Body of pancreas (tissue), 4 donors: ENCODE data around the gene LRIG1. TPM values are rescaled to one million over a fixed set of nuclear protein-coding genes. Genes with fewer than 3 reads are reported as not detected.

Experiments used
- ATAC-seq: fragments of 150-250 bp; one replicate; pipeline ENCODE4 v1.9.1; 2016
- DNase-seq, 4 donors: peaks; one replicate each; pipeline ENCODE4 v3.0.0-alpha.2; 2019
- H3K27ac ChIP-seq, 4 donors: fragments of 200-600 bp; sonication (generic); 1 replicate in 3 of 4; 2 replicates in 1 of 4; pipeline versions ENCODE4 v1.5.1 to v1.6.1; 2016 to 2019; ENCODE audit warnings: mild to moderate bottlenecking in 1 of 4, mixed read lengths in 1 of 4, moderate library complexity in 1 of 4
- H3K27me3 ChIP-seq, 2 donors: fragments of 200-600 bp; sonication (generic); one replicate each; pipeline ENCODE4 v1.6.0; 2016; ENCODE audit warnings: mild to moderate bottlenecking in 1 of 2
- H3K36me3 ChIP-seq, 2 donors: fragments of 200-600 bp; sonication (generic); replicated peaks in 1 of 2; 2 replicates each; pipeline ENCODE4 v1.5.1; 2016; ENCODE audit warnings: low read depth in 2 of 2; ENCODE audit not compliant: insufficient read depth in 1 of 2
- H3K4me1 ChIP-seq: fragments of 200-600 bp; sonication (generic); one replicate; pipeline ENCODE4 v1.6.0; 2016
- H3K4me3 ChIP-seq, 2 donors: fragments of 200-600 bp; sonication (generic); 1 replicate in 1 of 2; 2 replicates in 1 of 2; pipeline ENCODE4 v1.5.1; 2016 to 2019
- H3K9me3 ChIP-seq, 3 donors: fragments of 200-600 bp; sonication (generic); 1 replicate in 2 of 3; 2 replicates in 1 of 3; pipeline ENCODE4 v1.5.1; 2016
- CTCF ChIP-seq, 7 experiments: fragments of 450-650 bp in 4 of 7; fragments of 200-600 bp in 3 of 7; sonication (generic) in 3 of 7; IDR thresholded peaks; one replicate each; pipeline ENCODE4 v1.5.1; 2016 to 2019; ENCODE audit warnings: antibody characterized with exemption in 7 of 7
- POLR2A ChIP-seq, 3 donors: fragments of 450-650 bp; IDR thresholded peaks; one replicate each; pipeline ENCODE4 v1.6.1; 2016; ENCODE audit warnings: antibody characterized with exemption in 3 of 3, mild to moderate bottlenecking in 2 of 3
- WGBS, 2 donors: methylation state at CpG; one replicate each; pipeline ENCODE4 v1.1.5; 2017; 5-methylcytosine and 5-hydroxymethylcytosine counted together
- intact Hi-C: fragments of 100-400 bp; cut with DNase I; formaldehyde crosslinking; loops from one replicate; pipeline ENCODE4 v1.15.1; 2023
- total RNA-seq, 2 donors: library from RNA; depleted of rRNA; stranded (reverse); fragments of >200 nt; gene quantifications; one replicate each; pipeline ENCODE4 v1.1.0, GENCODE V29; 2016

LRIG1 gene
- total RNA-seq, 2 donors from 2014 or later, result 111 to 114 TPM

- H3K27me3 ChIP-seq, result no peaks in the 10 kb centered on the region
- intact Hi-C loops, result no loop called here
- ATAC-seq, result no peak
- peaks cover 85% of the 10 kb centered on the region for H3K4me1 ChIP-seq
- H3K4me3 ChIP-seq, result no peak overlapping the region
- 72 to 73% methylated on average over 11 of the region's 11 CpGs for WGBS, 2 donors
- peak overlapping the region in 2 of 4 donors; percentile 79 to 85 for H3K27ac ChIP-seq
- H3K9me3 ChIP-seq, result no peaks in the 10 kb centered on the region
- no peaks in the 10 kb centered on the region for H3K36me3 ChIP-seq
- no peak for DNase-seq
- TF ChIP-seq POLR2A (IDR thresholded peaks at IDR 0.05) (no peak), CTCF (IDR thresholded peaks at IDR 0.05) (no peak)
These were observed 68.6 kb downstream of the LRIG1 start for GRCh38 chr3:66432041-66432766.

GRCh38 chr3:66431494-66431893 lies 69.3 kb downstream of the LRIG1 start:
- intact Hi-C loops, result no loop called here
- Histone ChIP-seq H3K9me3 (no peaks in the 10 kb centered on the region), H3K36me3 (no peaks in the 10 kb centered on the region), H3K27me3 (no peaks in the 10 kb centered on the region), H3K27ac (peak overlapping the region; percentile 21 to 85 (median 77)), H3K4me3 (no peak overlapping the region), H3K4me1 (peaks cover 85% of the 10 kb centered on the region)
- TF ChIP-seq CTCF (IDR thresholded peaks at IDR 0.05) (no peak), POLR2A (IDR thresholded peaks at IDR 0.05) (no peak)
- ATAC-seq, result no peak
- 81 to 96% methylated on average over 3 of the region's 3 CpGs for WGBS, 2 donors
- no peak for DNase-seq

GRCh38 chr3:66430876-66431275 lies 69.9 kb downstream of the LRIG1 start:
- ATAC-seq (no peak), DNase-seq (no peak)
- Histone ChIP-seq H3K9me3 (no peaks in the 10 kb centered on the region), H3K36me3 (no peaks in the 10 kb centered on the region), H3K4me3 (no peak overlapping the region), H3K27ac (peak overlapping the region; percentile 21 to 85 (median 77)), H3K27me3 (no peaks in the 10 kb centered on the region), H3K4me1 (peaks cover 89% of the 10 kb centered on the region)
- intact Hi-C loops, result no loop called here
- 68 to 78% methylated on average over 8 of the region's 8 CpGs for WGBS, 2 donors
- no peak for TF ChIP-seq POLR2A (IDR thresholded peaks at IDR 0.05)
- no peak for TF ChIP-seq CTCF (IDR thresholded peaks at IDR 0.05)

- H3K27me3 ChIP-seq, result no peaks in the 10 kb centered on the region
- no peaks in the 10 kb centered on the region for H3K9me3 ChIP-seq
- H3K27ac ChIP-seq, result peak overlapping the region; percentile 74 to 85 (median 77)
- intact Hi-C loops, result no loop called here
- 10 to 18% methylated on average over 5 of the region's 5 CpGs for WGBS, 2 donors
- DNase-seq (peak; percentile 89 to 95 (median 92)), ATAC-seq (peak; percentile 86)
- TF ChIP-seq POLR2A (IDR thresholded peaks at IDR 0.05) (peak in 2 of 3 donors; percentile 30 to 35), CTCF (IDR thresholded peaks at IDR 0.05) (peak in 1 of 7 experiments; percentile 12)
- no peaks in the 10 kb centered on the region for H3K36me3 ChIP-seq
- H3K4me1 ChIP-seq, result peaks cover 100% of the 10 kb centered on the region
- no peak overlapping the region for H3K4me3 ChIP-seq
These were observed 72.1 kb downstream of the LRIG1 start for GRCh38 chr3:66428733-66429132.
